Measurements from ENCODE around the gene VEGFD. TPM values are rescaled to one million over a fixed set of nuclear protein-coding genes. Genes with fewer than 3 reads are reported as not detected.

Gene VEGFD
- total and polyA plus RNA-seq, 9 of the 15 experiments (the other 6 are each of a cell fraction or from before 2014, with no cell fraction given), result 0.03 TPM; not detected in 8

DNA sequence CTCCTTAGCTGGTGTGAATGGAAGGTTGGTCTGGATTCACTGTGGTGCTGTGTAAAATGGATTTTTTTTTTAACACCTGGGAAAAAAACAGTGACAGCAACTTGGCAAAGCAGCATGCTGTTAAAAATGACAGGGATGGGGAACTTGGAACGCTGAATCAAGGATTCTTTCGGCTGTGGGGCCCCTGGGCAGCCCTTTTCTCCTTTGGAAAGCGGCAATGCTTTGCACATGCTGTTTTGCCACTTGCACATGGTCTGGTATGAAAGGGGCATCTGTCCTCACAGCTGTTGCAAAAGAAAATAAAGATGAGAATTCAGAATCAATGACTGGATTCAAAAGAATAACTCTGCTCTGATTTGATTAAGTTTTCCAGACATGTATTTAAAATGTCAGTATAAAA lies 38.2 kb downstream of the VEGFD start (continued):
- TF ChIP-seq HSF4 (CRISPR knock-in tag; IDR thresholded peaks at IDR 0.05; ENCODE audit: borderline replicate concordance) (no peak), ZNF561 (CRISPR knock-in tag; conservative IDR thresholded peaks at IDR 0.05) (no peak), FOXP1 (CRISPR knock-in tag; IDR thresholded peaks at IDR 0.05) (no peak), ZNF24 (IDR thresholded peaks at IDR 0.05) (no peak)
- TF ChIP-seq, protein P1, sequence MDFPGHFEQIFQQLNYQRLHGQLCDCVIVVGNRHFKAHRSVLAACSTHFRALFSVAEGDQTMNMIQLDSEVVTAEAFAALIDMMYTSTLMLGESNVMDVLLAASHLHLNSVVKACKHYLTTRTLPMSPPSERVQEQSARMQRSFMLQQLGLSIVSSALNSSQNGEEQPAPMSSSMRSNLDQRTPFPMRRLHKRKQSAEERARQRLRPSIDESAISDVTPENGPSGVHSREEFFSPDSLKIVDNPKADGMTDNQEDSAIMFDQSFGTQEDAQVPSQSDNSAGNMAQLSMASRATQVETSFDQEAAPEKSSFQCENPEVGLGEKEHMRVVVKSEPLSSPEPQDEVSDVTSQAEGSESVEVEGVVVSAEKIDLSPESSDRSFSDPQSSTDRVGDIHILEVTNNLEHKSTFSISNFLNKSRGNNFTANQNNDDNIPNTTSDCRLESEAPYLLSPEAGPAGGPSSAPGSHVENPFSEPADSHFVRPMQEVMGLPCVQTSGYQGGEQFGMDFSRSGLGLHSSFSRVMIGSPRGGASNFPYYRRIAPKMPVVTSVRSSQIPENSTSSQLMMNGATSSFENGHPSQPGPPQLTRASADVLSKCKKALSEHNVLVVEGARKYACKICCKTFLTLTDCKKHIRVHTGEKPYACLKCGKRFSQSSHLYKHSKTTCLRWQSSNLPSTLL (IDR thresholded peaks at IDR 0.05), result no peak

DNA sequence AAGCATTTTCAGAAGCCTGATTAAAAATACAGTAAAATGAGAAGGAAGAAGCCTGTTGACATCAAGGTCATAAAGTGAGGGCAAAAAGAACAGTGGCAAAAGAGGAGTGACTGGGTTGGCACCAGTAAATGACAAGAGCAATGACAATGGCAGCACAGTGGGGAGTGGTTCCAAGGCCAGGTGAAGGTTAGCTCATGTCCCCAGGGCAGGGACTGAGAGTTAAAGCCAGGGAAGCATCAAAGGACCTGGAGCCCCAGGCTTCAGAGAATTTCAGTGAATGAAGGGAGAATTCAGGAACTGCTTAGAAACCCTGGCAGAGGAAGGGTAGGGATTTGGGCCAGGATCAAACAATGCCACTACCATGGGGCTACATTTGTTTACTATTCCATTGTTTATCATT lies 40.1 kb downstream of the VEGFD start:
- H2AFZ ChIP-seq (ENCODE audit: low read depth, low read length), result no peak overlapping the region
- in situ Hi-C loops (cut with MboI), result loop anchor here (10.0 to 25.0 kb wide), 2 partner anchors 118 to 221 kb away; no protein-coding TSS in a partner anchor
- CTCF ChIA-PET (ENCODE audit: low intra/inter-chr PET ratio), result no interaction called here
- DNase-seq (ENCODE audit: extremely low read depth in 1 of 4, low spot score in 3 of 4) (no peak), FAIRE-seq (no peak), ATAC-seq (no peak)
- H3K4me2 ChIP-seq (ENCODE audit: insufficient read depth, low read length), result no peak overlapping the region
- TF ChIP-seq THRAP3 (IDR thresholded peaks at IDR 0.05; ENCODE audit: borderline replicate concordance) (no peak), MED1 (CRISPR knock-in tag; IDR thresholded peaks at IDR 0.05; ENCODE audit: borderline replicate concordance) (no peak), MXI1 (IDR thresholded peaks at IDR 0.05; ENCODE audit: low read depth, low read length) (no peak)
- H3K4me3 ChIP-seq, result no peak overlapping the region
- H3K36me3 ChIP-seq (ENCODE audit: control insufficient read depth, insufficient read depth, low read length), result no peaks in the 10 kb centered on the region
- no peak overlapping the region for H3K27ac ChIP-seq (ENCODE audit: extremely low read depth, low read depth, low read length)
- H3K9me3 ChIP-seq (replicated peaks; ENCODE audit: control insufficient read depth, insufficient read depth, low read depth, low read length), result no peaks in the 10 kb centered on the region
- H4K20me1 ChIP-seq (replicated peaks; ENCODE audit: control insufficient read depth, insufficient read depth, low read length), result no peaks in the 10 kb centered on the region
- no peaks in the 10 kb centered on the region for H3K4me1 ChIP-seq (replicated peaks in 1 of 2; ENCODE audit: control insufficient read depth in 2 of 2, insufficient read depth in 2 of 2, low read length in 2 of 2)
- no peak overlapping the region for H3K9ac ChIP-seq (ENCODE audit: insufficient read depth in 1 of 2, low read depth in 2 of 2, low read length in 2 of 2)
- intact Hi-C loops (cut with micrococcal nuclease), result loop anchor here (10.0 kb wide), 1 partner anchor 311 kb away; no protein-coding TSS in a partner anchor
- peaks cover 0 to 3% of the 10 kb centered on the region in 2 experiments; a peak in 3 of 5 replicates for H3K27me3 ChIP-seq (ENCODE audit: control insufficient read depth in 2 of 2, insufficient read depth in 2 of 2, low read length in 2 of 2)
- no peaks in the 10 kb centered on the region for H3K79me2 ChIP-seq (ENCODE audit: control insufficient read depth, insufficient read depth, low read length)
- no TSS peak for BruUV-seq (replicated peaks)
- no peaks in the 10 kb centered on the region for H3K9me1 ChIP-seq (ENCODE audit: control insufficient read depth, insufficient read depth, low read length)
- POLR2A ChIA-PET, result interaction anchor here (0.5 kb wide), 1 partner anchor 22 kb away, joined by 3 read pairs; no protein-coding TSS in a partner anchor
